Measurements from ENCODE around the gene ZNF415.
"Not testable (repeated sequence)": the region's sequence is repeated elsewhere in the genome, so short reads cannot be mapped to it uniquely, and the experiment has no call there.

The ZNF415 gene

GRCh38 chr19:53132141-53132991 lies at the start of gene ZNF415:
Gene ZNF415, minus strand, starts transcription at chr19:53132910. Its CDS starts 10,234 bp downstream, at chr19:53122676.
- no peak for DNase-seq

GRCh38 chr19:53182202-53182601 lies 49.5 kb upstream of the ZNF415 start:
- no peak for DNase-seq

DNA sequence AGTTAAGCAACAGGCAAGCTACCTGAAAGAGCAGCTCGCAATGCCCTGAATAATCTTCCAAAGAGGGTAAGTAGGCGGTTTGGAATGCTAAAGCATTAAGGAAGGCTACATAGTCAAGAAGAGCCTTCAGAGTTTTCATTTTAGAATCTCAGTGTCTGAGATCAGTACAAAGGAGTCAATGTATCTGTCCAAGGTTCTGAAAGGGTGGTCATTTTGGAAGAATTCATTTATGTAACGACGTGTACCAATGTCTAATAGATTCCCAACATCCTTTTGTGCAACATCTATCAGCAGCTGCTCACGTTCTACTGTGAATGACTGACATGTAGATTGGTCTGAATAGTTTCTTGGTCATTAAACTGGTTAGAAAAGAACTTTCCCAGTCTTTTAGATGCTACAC lies 45.3 kb upstream of the ZNF415 start:
- no peak for DNase-seq

- no peak for DNase-seq
Observed at GRCh38 chr19:53172889-53173288, 40.2 kb upstream of the ZNF415 start.

DNA sequence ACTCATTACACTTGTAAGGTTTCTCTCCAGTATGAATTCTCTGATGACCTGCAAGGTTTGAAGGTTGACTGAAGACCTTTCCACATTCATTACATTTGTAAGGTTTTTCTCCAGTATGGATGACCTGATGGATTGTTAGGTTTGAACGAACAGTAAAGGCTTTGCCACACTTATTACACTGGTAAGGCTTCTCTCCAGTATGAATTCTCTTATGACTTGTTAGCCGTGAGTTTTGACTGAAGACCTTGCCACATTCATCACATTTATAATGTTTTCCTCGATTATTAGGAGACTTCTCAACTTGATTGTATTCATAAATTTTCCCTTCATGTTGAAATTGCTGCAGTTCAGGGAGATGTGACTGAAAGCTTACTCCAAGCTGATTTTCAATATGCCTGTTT lies 33.0 kb upstream of the ZNF415 start:
- DNase-seq = no peak

GRCh38 chr19:53161123-53161522 lies 28.4 kb upstream of the ZNF415 start:
- no peak for DNase-seq

DNA sequence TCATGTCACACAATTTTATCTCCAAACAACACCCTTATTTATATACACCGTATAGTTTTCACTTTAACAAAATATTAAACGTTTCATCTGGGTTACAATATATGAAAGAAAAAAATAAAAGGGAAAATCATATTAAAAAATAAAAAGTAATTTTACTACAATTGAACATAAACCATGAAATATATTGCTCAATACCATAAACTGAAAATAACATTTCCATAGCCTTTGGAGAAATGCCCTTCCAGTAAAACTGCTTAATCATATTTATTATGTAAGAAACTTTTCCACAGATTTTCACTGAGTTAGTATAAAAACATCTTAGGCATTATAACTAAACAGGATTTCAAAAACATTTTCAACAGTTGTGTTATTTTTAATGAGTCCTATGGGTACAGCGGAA lies 27.6 kb upstream of the ZNF415 start:
- no peak for DNase-seq

GRCh38 chr19:53158119-53158656 lies 25.5 kb upstream of the ZNF415 start:
- DNase-seq = no peak

- DNase-seq = no peak
Observed at GRCh38 chr19:53157626-53158025, 24.9 kb upstream of the ZNF415 start.

DNA sequence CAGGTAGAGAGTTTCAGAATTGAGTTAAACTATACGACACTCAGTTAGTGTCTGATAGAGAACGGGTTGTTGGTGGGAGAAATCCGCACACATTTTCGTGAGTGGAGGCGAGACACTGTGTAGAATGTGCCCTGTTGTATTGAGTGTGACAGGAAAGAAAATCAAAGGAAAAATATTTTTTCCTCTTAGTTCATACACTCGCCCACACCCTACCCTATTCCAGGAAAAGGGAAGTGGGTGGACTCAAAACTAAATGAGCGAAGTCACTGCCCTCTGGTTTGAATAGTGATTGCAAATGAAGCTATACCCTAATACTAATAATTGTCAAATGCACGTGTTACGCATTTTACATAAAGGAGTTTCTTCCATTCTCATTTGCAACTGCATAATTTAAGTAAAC lies 24.1 kb upstream of the ZNF415 start:
- no peak for DNase-seq

- no peak for DNase-seq
Observed at GRCh38 chr19:53147645-53148044, 14.9 kb upstream of the ZNF415 start.

DNA sequence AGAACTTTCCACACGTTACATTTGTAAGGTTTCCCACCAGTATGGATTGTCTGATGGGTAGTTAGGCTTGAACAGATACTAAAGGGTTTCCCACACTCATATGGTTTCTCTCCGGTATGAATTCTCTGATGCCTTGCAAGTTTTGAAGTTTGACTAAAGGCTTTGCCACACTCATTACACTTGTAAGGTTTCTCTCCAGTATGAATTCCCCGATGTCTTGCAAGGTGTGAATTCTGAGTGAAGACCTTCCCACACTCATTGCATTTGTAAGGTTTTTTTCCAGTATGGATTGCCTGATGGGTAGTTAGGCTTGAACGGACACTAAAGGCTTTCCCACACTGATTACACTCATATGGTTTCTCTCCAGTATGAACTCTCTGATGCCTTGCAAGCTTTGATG lies 7.6 kb upstream of the ZNF415 start:
- no peak for DNase-seq

DNA sequence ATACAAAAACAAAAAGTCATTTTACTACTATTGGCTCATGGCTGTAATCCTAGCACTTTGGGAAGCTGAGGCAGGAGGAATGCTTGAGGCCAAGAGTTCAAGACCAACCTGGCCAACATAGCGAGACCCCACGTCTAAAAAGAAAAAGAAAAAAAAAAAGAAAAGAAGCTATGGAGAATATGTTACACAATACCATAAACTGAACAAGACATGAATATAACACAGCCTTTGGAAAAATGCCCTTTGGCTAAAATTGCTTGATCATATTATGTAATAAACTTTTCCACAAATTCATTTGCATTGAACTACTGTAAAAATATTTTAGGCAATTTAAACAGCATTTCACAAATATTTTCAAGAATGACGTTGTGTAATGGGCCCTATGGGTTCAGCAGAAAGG lies 3.7 kb upstream of the ZNF415 start:
- DNase-seq = no peak

DNA sequence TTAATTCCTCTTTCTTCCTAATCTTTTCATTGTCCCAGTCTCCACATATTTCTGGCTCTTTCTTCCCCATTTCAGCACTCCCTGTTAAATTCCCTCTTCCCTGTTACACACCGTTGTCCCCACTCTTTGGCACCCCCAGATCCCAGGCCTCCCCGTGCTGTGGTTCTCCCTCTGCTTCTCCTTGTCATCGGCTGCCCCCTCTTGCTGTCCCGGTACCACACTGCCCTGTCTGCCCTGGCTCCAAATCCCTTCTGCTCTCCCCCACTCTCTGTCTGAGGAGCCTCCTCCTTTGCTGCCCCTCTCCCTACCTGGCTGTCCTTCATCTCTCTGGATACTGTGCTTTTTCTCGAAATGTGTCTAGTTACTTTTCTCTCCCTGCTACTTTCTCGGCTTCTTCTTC lies 983 bp downstream of the ZNF415 start:
- DNase-seq = no peak

DNA sequence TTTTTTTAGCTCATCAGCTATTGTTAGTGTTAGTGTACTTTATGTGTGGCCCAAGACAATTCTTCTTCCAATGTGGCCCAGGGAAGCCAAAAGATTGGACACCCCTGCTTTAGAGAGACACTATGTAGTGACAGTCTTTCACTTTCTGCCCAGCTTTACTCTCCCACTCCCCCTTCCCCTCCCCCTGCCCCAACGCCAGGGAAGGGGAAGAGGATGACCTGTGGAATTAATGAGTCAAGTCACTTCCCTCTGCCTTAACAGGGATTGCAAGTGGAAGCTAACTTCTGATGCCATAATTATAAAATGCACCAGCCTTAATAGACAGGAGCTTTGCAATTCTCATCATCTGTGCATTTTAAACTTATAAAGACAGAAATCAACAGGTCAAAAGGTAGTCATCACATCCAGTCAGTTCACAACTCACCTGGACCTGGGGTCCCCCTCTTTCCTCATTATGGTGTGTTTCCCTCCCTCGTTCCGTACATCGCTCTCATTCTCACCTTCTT lies 1.6 kb downstream of the ZNF415 start:
- no peak for DNase-seq

DNA sequence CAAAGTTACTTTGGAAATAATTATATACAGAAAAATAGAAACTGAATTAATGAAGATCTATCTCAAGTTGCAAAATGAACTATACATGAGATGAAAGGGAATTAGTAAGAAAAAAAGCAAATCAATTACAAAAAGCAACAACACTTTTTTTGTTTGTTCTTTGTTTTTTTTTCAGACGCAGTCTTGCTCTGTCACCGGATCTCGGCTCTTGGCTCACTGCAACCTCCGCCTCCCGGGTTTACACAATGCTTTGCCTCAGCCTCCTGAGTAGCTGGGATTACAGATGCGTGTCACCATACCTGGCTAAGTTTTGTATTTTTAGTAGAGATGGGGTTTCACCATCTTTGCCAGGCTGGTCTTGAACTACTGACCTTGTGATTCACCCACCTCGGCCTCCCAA lies 2.2 kb downstream of the ZNF415 start:
- DNase-seq = no peak

- DNase-seq = not testable (repeated sequence)
Observed at GRCh38 chr19:53126733-53127526, 5.8 kb downstream of the ZNF415 start.

DNA sequence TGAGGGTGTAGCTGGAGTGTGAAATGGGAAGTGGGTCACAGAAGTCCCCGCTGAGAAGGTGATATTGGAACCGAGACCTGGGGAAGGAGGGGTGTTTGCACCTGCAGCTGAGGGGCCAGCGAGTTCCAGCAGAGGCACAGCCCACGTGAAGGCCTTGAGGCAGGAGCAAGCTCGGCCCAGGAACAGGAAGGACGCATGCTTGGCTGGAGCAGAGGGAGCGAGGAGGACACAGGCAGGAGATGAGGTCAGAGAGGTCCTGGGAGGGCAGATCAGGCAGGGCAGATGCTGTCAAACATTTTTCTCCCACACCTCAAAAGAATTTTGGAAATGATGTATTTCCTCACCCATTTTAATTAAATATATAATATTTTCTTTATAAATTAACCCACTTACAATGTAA lies 9.3 kb downstream of the ZNF415 start:
- no peak for DNase-seq

DNA sequence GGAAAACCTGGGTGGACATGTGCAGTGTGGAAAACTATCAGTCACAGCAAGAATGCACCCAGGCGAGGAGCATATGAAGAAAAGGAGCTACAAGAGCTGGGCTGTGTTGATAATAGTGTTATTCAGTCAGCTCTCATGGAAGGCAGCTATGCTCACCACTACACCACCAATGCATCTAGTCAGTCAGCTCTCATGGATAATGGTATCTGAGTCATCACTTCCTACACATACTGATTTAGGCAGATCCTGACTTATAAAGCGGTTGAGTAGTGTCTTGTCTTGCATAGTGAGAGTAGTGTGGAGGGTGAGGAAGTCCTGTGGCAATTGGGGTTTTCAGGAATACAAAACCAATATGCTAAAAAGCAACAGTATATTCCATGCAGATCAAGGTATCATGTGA lies 20.4 kb downstream of the ZNF415 start:
- DNase-seq = no peak

GRCh38 chr19:53109527-53109926 lies 23.2 kb downstream of the ZNF415 start:
- no peak for DNase-seq

GRCh38 chr19:53103234-53104203 lies 29.2 kb downstream of the ZNF415 start, which contains the start of gene ZNF160:
Gene ZNF160, minus strand, starts transcription at chr19:53103422. Its CDS starts 17,146 bp downstream, at chr19:53086276.
- peak; percentile 94 for DNase-seq

DNA sequence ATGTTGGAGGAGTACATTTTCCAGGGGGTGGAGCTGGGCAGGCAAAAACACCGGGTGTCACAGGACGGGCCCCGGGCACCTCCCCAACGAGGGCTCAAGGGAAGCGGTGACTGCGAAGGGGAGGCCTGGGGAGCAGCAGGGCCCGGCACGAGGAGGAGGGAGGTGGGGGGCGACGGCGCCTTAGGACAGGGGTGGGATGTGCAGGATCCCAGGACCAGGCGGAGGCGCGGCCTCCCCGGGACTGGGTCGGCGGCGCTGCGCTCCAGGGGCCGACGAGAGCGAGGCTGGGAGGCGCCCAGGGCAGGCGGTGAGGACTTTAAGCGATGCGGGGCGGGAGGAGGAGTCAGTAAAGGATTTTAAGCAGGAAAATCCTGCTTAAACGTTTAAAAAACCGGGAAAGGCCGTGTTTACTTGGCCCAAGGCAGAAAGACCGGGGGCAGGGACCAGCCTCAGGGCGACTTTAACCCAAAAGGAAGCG lies 29.9 kb downstream of the ZNF415 start:
- DNase-seq = no peak
